ENCODE measurements around the gene SLC35A2. TPM values are rescaled to one million over a fixed set of nuclear protein-coding genes. Genes with fewer than 3 reads are reported as not detected.
A peak's percentile ranks its signal among the peaks of the same experiment; 100 is the strongest.

Gene SLC35A2
- total RNA-seq, 2 donors from 2014 or later, result 13.8 to 17.4 TPM

DNA sequence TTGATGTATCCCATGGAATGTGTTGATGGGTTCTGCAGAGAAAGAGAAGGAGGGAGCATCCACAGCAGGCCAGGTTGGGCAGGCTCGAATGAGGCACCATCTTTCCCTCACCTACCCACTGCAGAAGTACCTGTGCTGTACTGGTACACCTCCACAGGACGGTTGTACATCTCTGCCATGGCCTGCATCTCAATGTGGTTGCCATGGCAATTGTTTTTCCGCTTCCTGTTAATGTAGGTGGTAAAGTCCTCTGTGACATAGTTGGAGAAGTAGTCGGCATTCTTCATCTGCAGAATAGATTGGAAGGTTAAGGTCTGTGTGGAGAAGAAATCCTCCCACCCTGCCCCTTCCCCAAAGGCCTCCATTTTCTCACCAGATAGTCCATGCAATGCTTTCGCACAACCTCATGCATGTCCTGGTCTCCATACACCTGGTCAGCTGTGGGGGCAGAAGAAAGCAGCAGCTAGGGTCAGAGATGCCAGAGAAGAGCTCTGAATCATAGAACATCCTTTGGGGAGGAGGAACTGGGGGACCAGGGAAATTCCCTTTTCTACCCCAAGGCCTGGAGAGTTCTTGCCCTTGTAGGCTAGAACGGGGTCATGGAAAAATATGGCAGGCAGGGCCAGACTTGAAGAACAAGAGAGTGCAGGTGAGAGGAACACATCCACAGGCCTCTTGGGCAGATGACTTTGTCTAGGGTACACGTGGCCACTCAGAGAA, 23.3 kb upstream of the SLC35A2 start:
- intact Hi-C loops (cut with DNase I), result no loop called here
- no peak for DNase-seq
- no peak for ATAC-seq

DNA sequence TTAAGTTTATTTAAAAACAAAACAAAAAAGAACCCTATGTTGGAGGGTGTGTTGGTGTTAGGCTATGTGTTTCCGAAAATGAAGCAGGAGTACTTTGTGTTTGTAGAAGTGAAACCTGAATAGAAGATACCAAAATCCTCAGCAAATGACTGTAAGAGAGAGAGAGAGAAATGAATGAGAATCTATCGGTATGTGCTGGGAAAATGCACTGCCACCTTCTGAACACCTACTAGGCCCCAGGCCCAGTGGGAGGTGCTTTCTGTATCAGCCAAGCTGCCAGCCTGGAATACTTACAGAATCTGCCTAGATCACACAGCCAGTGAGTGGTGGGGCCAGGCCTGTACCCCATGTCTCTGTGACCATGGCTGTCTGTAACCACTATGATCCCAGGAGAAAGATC, 22.3 kb upstream of the SLC35A2 start:
- DNase-seq, result no peak
- intact Hi-C loops (cut with DNase I), result no loop called here
- no peak for ATAC-seq

DNA sequence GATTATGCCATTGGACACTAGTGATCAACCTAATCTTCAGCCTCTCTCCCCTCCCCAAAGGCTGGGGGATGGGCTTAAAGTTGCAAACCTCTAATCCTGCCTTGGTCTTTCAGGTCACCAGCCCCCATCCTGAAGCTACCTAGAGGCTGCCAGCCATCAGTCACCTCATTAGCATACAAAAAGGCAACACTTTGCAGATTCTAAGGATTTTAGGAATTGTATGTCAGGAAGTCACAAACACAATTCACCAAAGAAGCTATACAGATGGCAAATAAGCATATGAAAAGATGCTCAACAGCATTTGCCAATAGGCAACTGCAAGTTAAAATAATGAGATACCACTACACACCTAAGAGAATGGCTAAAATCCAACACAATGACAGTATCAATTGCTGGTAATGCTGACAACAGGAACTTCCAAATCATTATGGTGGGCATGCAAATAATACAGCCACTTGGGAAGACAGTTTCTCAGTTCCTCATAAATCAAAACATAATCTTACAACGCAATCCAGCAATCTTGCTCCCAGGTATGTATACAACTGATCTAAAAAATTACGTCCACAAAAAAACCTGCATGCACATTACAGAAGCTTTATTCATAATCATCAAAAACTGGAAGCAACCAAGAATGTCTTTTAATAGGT, 16.4 kb upstream of the SLC35A2 start:
- intact Hi-C loops (cut with DNase I), result no loop called here
- DNase-seq (no peak), ATAC-seq (no peak)

DNA sequence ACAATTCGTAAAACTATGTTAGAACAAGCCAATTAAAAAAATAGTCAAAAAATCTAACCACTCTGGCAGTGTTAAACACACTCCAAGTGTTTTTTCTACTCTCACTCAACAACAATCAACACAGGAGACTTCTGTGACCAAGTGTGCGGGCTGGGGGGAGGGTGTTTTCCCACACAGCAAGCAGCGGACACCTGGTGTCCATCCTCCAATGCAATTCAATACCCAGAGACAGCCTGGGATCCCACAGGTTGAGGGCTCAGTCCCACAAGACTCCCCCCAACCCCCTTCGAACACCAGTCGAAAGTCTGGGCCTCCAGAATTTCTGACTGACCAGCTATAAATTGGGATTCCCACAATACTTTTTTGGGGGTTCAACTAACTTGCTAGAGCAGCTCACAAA, 15.7 kb upstream of the SLC35A2 start:
- no peak for ATAC-seq
- intact Hi-C loops (cut with DNase I), result no loop called here

GRCh38 chrX:48924270-48924669, 12.8 kb upstream of the SLC35A2 start:
- ATAC-seq (no peak), DNase-seq (no peak)
- intact Hi-C loops (cut with DNase I), result no loop called here

More for the DNA sequence above, 15.7 kb upstream of the SLC35A2 start:
- DNase-seq, result no peak

GRCh38 chrX:48923771-48924170, 12.3 kb upstream of the SLC35A2 start:
- DNase-seq (no peak), ATAC-seq (no peak)
- intact Hi-C loops (cut with DNase I), result no loop called here

DNA sequence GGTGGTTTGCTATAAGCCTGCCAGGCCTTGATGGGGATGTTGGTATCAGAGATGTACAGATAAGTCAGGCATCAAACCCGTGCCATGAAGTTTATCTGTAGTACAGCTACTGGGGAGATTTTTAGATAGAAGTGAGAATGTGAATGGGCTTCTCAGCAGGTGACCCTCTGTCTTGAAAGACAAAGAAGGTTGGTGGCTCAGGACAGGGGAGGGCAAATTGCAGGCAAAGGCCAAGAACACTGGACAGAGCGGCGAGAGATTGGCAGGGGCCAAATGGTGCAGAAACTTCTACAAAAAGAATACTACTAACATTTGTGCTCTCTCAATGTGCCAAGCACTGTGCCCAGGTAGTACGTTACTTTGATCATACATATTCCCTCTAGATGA, 9.3 kb upstream of the SLC35A2 start:
- intact Hi-C loops (cut with DNase I), result no loop called here
- ATAC-seq (no peak), DNase-seq (no peak)

DNA sequence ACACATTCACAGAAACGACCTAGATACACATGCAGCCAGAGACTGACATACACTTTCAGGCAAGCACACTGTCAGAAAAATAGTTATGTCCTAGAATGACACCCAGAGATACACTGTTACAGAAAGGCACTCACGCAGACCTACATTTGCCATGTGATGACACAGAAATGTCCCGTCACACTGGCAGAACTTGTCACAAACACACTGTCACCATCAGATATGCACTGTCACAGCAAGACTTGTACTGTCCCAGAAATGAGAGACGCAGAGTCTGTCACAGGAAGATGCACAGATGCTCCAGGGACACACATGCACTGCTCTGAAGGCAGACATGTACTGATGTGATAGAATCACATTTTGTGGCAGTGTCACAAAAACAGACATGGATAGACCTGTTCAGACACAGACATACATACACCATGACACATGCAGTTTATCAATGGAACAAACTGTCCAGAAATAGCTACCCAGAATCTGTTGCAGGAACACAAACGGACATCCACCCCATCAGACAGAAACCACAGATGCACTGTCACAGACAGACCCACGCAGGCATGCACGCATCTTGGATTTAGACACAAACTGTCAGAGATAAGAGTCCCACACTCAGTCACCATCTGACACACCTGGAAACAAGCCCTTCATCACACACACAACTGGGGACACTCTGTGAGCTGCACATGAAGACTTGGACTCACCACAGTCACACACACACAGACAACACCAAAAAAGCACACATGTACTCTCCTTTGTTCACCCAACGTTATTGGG, 8.7 kb upstream of the SLC35A2 start:
- intact Hi-C loops (cut with DNase I), result no loop called here
- DNase-seq (no peak), ATAC-seq (no peak)

DNA sequence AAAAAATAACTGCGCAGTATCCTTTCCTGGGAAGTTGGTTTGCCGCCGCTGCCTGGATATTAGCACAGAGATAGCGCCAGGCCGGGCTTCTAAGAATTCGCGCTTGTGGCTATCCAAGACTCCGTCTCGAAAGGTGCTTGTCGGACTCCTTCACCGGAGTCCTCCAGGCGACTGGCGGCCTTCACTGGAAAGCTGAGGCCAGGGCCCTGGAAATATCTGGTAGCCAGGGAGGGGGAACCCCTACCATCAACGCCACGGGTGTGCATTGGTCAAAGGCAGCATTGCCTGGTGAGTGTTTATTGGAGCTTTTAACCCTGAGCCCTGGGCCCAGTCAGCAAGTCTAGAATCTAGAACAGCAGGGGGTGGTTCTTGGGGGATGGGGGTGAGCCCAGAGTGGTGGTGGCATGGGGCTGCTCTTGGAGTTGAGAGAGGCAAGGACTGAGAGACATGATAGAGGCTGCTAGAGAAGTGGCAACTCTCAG, 8.0 kb upstream of the SLC35A2 start:
- intact Hi-C loops (cut with DNase I), result no loop called here
- ATAC-seq, result peak; percentile 8 to 21
- no peak for DNase-seq

DNA sequence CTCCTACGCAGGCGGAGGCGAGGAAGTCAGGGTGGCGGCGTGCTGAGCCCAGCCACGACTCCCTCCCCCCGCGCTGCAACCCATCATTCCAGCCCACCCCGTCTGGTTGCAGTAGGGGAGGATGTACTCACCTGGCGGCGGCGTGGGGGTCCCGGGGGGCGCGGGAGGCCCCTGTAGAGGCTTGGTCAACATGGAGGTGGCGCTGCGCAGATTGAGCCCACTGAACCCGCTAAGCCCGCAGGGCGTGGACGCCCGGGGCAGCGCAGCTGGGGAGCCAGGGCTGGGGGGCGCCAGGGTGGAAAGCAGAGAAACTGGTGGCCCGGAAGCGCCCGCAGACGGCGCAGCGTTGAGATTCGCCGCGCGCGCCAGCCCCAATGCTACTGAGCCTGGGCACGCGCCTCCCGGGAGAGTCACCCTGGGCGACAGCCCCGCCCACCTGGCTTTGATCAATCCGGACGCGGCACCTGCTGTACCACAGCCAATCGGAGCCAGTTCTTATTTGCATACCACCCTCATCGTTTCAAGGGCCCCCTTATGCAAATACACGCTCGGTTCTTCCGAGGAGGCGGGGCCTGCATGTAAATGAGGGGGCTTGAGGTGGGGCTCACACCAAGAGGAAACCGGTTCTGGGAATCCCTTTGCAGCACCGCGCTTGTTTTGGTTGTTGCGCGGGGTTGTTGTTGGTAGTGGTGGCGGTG, 7.3 kb upstream of the SLC35A2 start, which contains the start of gene PIM2:
Gene PIM2, minus strand, starts transcription at position 382 of the 698 bp plus-strand sequence. Its CDS starts 190 bp downstream, at position 192.
- intact Hi-C loops (cut with DNase I), result no loop called here
- ATAC-seq, result peak; percentile 90 to 93
- DNase-seq, result peak; percentile 89

DNA sequence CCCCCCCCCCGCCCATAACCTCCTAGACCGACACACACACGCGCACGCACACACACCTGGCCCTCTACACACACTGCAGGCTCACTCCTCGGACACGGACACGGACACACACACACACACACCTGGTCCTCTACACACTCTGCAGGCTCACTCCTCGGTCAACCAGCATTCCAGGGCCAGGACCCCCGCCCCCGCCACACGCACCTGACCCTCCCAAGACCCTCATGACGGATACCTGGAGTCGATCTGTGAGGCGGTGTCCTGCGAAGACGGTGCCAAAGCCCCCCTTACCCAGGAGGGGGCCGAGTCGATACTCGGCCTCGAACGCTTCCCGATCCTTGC, 6.8 kb upstream of the SLC35A2 start:
- DNase-seq (no peak), ATAC-seq (peak in 1 of 2 donors; percentile 4)
- intact Hi-C loops (cut with DNase I), result no loop called here

DNA sequence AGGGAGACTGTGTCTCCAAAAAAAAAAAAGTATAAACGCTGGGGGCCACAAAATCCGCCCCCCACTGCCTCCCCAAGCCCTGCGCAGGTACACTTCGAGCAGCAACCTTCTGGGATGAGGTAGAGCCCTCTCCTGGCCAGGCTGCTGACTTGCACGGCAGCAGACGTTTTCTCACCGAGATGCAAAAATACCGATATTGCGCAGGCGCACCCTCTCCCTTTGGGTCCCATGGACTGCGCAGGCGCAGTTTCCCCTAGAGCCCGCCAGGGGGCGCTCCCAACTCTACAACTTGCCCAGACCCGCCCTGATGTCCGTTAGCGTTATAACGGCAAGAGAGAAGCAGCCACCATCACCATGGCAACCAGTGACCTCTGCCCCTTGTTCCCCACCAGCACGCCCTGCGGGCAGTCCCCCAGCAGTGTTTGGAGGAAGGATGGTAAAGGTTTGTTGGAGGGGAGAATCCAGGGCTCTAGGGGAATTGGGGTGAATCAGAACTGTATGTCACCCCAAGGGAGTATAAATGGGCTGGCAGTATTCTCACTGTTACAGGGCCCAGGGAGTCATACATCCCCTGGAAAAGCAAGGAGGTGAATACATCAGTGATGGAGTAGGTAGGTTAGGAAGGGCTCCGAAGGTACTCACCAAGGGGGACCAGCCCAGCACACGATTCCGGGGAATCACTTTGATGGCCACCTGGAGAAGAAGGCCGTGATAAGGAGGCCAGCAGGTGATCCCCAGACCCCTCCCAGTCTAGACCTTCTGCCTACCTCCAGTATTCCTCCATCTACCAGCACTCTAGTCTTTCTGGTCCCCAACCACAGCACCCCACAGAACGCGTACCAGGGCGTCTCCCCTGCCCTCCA, 5.9 kb upstream of the SLC35A2 start:
- intact Hi-C loops (cut with DNase I), result no loop called here
- ATAC-seq (peak; percentile 53 to 76), DNase-seq (peak; percentile 90)

DNA sequence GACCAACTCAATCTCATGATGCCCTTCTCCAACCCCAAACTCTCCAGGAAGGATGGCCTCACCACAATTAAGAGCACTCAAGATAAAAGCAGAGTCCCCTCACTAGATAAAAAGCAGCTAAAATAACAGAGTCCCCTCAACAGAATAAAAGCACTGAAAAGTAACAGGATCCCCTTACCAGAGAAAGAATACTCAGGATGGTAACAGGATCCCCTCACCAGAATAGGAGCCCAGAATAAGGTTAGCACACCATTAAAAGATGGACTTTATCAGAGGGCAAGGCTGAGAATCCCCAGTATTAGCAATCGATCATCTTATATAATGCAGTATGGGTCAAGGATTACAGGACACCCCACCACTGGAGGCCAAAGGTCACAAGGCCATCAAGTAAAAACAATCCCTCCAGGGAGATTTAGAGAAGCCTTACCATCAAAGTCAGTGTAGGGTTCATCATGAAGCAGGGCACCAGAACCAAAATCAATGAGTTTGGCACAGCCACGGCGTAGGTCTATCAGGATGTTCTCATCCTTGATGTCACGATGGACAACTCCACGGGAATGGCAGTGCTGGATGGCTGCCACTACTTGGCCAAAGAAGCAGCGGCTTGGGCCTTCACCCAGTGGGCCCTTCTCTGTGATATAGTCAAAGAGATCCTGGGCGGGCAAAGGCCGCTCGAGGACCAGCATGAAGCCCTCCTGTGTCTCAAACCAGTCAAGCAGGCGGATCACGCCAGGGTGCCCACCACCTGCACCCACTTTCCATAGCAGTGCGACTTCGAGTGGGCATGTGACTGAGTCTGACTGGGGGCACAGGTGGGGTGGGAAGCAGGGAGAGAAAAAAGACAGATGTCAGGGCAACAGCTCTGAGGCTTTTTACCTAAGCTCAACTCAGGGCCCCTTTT, 3.4 kb upstream of the SLC35A2 start:
- ATAC-seq, result no peak
- intact Hi-C loops (cut with DNase I), result no loop called here

GRCh38 chrX:48913605-48914366, 2.3 kb upstream of the SLC35A2 start:
- intact Hi-C loops (cut with DNase I), result no loop called here
- DNase-seq (no peak), ATAC-seq (no peak)

More for the DNA sequence above, 3.4 kb upstream of the SLC35A2 start:
- DNase-seq, result no peak

DNA sequence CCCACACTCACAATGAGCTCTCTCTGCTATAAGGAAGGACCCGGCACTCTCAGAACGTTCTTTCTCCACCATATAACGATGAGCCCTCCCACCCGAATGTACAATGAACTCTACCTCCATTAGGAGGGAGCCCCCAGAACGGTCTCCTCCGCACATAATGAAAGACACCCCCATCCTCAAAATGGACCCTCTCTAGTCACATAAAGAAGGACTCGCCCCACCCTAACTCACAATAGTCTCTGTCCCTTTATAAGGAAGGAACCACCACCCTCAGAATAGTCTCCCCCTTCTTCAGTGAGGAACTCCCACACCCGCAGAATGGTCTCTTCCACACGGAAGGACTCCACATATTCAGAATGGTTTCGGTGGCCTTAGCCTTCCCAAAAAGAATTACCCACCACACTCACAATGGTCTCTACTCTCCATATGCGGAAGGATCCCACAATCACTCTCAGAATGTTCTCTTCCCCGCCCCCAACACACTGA, 477 bp downstream of the SLC35A2 start:
- no peak for DNase-seq
- intact Hi-C loops (cut with DNase I), result no loop called here
- ATAC-seq, result peak; percentile 6 to 9

DNA sequence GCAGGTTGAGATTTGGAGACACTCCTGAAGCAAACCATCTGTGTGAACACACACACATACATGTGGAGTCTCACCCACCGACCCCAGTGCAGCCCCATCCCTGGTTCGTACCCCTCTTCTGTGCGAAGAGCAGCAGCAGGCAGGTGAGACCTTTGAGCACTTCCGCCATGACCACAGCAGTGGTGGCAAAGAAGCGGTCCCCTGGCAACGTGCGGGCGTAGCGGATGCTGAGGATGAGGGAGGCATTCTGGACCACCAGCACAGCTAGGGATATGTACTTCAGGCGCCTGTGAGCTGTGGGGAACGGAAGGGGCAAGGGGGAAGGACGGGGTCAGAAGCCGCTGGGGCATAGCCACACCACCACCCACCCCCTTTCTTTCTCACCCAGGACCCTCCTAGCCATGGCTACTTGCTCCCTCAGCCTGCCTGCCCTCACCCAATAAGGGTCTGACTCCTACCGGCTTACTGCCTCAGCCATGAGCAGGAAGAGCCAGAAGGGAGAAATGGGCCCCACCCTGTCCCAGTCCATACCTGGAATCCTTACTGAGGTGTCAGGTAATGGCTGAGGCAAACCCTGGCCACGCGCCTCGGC, 1.6 kb downstream of the SLC35A2 start:
- intact Hi-C loops (cut with DNase I), result no loop called here
- DNase-seq (no peak), ATAC-seq (no peak)

Measured in left cardiac atrium (tissue), 4 donors.